Tibial nerve (tissue), 4 donors: ENCODE measurements around the gene JAML. TPM values are rescaled to one million over a fixed set of nuclear protein-coding genes. Genes with fewer than 3 reads are reported as not detected.

Source experiments
- DNase-seq, 2 donors: peaks; one replicate each; pipeline ENCODE4 v3.0.0-alpha.2; 2019; ENCODE audit warnings: low spot score in 2 of 2
- H3K27ac ChIP-seq, 4 donors: fragments of 200-600 bp; sonication (generic) in 3 of 4; one replicate each; pipeline ENCODE4 v1.5.1; 2017 to 2019; ENCODE audit warnings: mild to moderate bottlenecking in 1 of 4
- H3K27me3 ChIP-seq, 2 donors: fragments of 200-600 bp; sonication (generic) in 1 of 2; one replicate each; pipeline versions ENCODE4 v1.5.1 to v1.6.0; 2017 to 2019
- H3K36me3 ChIP-seq, 3 donors: fragments of 200-600 bp; sonication (generic); one replicate each; pipeline ENCODE4 v1.5.1; 2018 to 2019
- H3K4me1 ChIP-seq, 4 donors: fragments of 200-600 bp; sonication (generic) in 3 of 4; one replicate each; pipeline ENCODE4 v1.5.1; 2017 to 2019
- H3K4me3 ChIP-seq, 4 donors: fragments of 200-600 bp; sonication (generic) in 3 of 4; one replicate each; pipeline ENCODE4 v1.5.1; 2017 to 2019; ENCODE audit warnings: mild to moderate bottlenecking in 1 of 4, moderate library complexity in 1 of 4
- H3K9me3 ChIP-seq, 4 donors: fragments of 200-600 bp; sonication (generic) in 3 of 4; one replicate each; pipeline ENCODE4 v1.5.1; 2017 to 2019
- CTCF ChIP-seq, 5 experiments: fragments of 200-600 bp in 3 of 5; fragments of 450-650 bp in 2 of 5; sonication (generic) in 3 of 5; IDR thresholded peaks; one replicate each; pipeline ENCODE4 v1.5.1; 2016 to 2019; ENCODE audit warnings: antibody characterized with exemption in 5 of 5, mild to moderate bottlenecking in 3 of 5, moderate library complexity in 2 of 5
- EP300 ChIP-seq, 2 donors: sonication (generic); formaldehyde crosslinking; IDR thresholded peaks; one replicate each; pipeline ENCODE4 v1.6.1; 2017; ENCODE audit warnings: antibody characterized with exemption in 2 of 2, mild to moderate bottlenecking in 1 of 2
- POLR2A ChIP-seq, 2 donors: fragments of 450-650 bp; IDR thresholded peaks; one replicate each; pipeline ENCODE4 v1.6.1; 2017; ENCODE audit warnings: antibody characterized with exemption in 2 of 2, mild to moderate bottlenecking in 2 of 2, moderate library complexity in 2 of 2
- WGBS, 2 donors: methylation state at CpG; one replicate each; pipeline ENCODE4 v1.1.5; 2018; 5-methylcytosine and 5-hydroxymethylcytosine counted together
- total RNA-seq, 4 donors: library from RNA; depleted of rRNA; stranded (reverse); fragments of >200 nt; gene quantifications; one replicate each; pipeline ENCODE4 v1.1.0, GENCODE V29; 2016

Gene JAML
- total RNA-seq, 4 donors from 2014 or later: 0.60 to 4.5 (median 3.9) TPM

- H3K4me3 ChIP-seq: no peak overlapping the region
- peaks cover 0 to 48% of the 10 kb centered on the region in 2 donors for H3K27me3 ChIP-seq
- no peak for DNase-seq
- TF ChIP-seq EP300 (IDR thresholded peaks at IDR 0.05) (no peak), CTCF (IDR thresholded peaks at IDR 0.05) (no peak), POLR2A (IDR thresholded peaks at IDR 0.05) (no peak)
- H3K9me3 ChIP-seq: no peaks in the 10 kb centered on the region
- H3K36me3 ChIP-seq: no peaks in the 10 kb centered on the region
- peaks cover 0 to 4% (median 0%) of the 10 kb centered on the region in 4 donors for H3K4me1 ChIP-seq
- no peak overlapping the region for H3K27ac ChIP-seq
Observed at GRCh38 chr11:118219244-118219643, 5.6 kb downstream of the JAML start.

DNA sequence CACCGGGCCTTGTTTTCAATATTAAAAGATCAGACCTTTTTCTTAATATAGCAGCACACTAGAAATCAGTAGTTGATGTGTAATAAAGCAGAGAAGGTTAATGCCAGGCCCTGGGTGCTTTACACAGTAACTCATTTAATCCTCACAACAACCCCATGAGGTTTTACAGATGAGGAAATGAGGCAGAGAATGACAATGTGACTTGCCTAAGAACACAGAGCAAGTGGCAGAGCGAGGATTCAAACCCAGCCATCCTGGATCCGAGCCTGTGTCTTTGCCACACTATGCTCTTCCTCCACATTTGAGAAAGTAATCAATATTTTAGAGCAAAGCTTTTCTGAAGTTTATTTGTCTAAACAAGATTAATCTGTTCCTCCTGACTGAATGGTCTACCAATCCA, 7.2 kb downstream of the JAML start:
- Histone ChIP-seq H3K27ac (no peak overlapping the region), H3K36me3 (no peaks in the 10 kb centered on the region), H3K27me3 (peaks cover 0 to 48% of the 10 kb centered on the region in 2 donors), H3K4me1 (peaks cover 0 to 4% (median 0%) of the 10 kb centered on the region in 4 donors), H3K4me3 (no peak overlapping the region), H3K9me3 (no peaks in the 10 kb centered on the region)
- DNase-seq: no peak
- TF ChIP-seq EP300 (IDR thresholded peaks at IDR 0.05) (no peak), CTCF (IDR thresholded peaks at IDR 0.05) (no peak), POLR2A (IDR thresholded peaks at IDR 0.05) (no peak)
- 79 to 88% methylated on average over 3 of the region's 3 CpGs for WGBS, 2 donors

- Histone ChIP-seq H3K36me3 (no peaks in the 10 kb centered on the region), H3K27ac (no peak overlapping the region), H3K9me3 (no peaks in the 10 kb centered on the region), H3K4me3 (no peak overlapping the region), H3K27me3 (peaks cover 0 to 48% of the 10 kb centered on the region in 2 donors), H3K4me1 (peaks cover 0 to 4% (median 0%) of the 10 kb centered on the region in 4 donors)
- no peak for TF ChIP-seq CTCF (IDR thresholded peaks at IDR 0.05)
- no peak for TF ChIP-seq POLR2A (IDR thresholded peaks at IDR 0.05)
- no peak for TF ChIP-seq EP300 (IDR thresholded peaks at IDR 0.05)
- 69 to 70% methylated on average over 11 of the region's 11 CpGs for WGBS, 2 donors
- DNase-seq: no peak
Observed at GRCh38 chr11:118216621-118217481, 8.0 kb downstream of the JAML start.

GRCh38 chr11:118215765-118216164, 9.0 kb downstream of the JAML start:
- H3K9me3 ChIP-seq: no peaks in the 10 kb centered on the region
- H3K27ac ChIP-seq: peak overlapping the region in 1 of 4 donors; percentile 34
- 86 to 88% methylated on average over 7 of the region's 7 CpGs for WGBS, 2 donors
- H3K4me1 ChIP-seq: peaks cover 0 to 4% (median 0%) of the 10 kb centered on the region in 4 donors
- no peak for DNase-seq
- H3K4me3 ChIP-seq: no peak overlapping the region
- TF ChIP-seq EP300 (IDR thresholded peaks at IDR 0.05): no peak
- TF ChIP-seq CTCF (IDR thresholded peaks at IDR 0.05): no peak
- TF ChIP-seq POLR2A (IDR thresholded peaks at IDR 0.05): no peak
- no peaks in the 10 kb centered on the region for H3K36me3 ChIP-seq
- peaks cover 0 to 48% of the 10 kb centered on the region in 2 donors for H3K27me3 ChIP-seq

DNA sequence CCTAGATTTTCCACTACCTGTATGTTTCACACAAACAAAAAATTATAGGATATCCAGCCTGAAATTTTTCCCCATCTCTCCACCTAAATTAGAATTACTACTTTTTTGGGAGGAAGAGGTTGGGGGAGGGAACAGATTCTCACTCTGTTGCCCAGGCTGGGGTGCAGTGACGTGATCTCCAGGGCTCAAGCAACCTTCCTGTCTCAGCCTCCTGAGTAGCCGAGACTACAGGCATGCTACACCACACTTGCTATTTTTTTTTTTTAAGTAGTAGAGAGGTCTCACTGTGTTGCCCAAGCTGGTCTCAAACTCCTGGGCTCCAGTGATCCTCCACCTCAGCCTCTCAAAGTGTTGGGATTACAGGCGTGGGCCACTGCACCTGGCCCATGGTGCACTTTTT, 9.5 kb downstream of the JAML start:
- Histone ChIP-seq H3K36me3 (no peaks in the 10 kb centered on the region), H3K27me3 (peaks cover 0 to 48% of the 10 kb centered on the region in 2 donors), H3K27ac (peak overlapping the region in 2 of 4 donors; percentile 6 to 34), H3K9me3 (no peaks in the 10 kb centered on the region), H3K4me1 (peaks cover 0 to 4% (median 0%) of the 10 kb centered on the region in 4 donors), H3K4me3 (no peak overlapping the region)
- TF ChIP-seq CTCF (IDR thresholded peaks at IDR 0.05) (no peak), EP300 (IDR thresholded peaks at IDR 0.05) (no peak), POLR2A (IDR thresholded peaks at IDR 0.05) (no peak)
- 74 to 75% methylated on average over 3 of the region's 3 CpGs for WGBS, 2 donors
- no peak for DNase-seq
